22Rv1 (cell line): ENCODE data around the gene ZCCHC4.

Experiments used
- CTCF ChIP-seq: fragments of 450-650 bp; IDR thresholded peaks from 2 replicates; pipeline ENCODE4 v1.5.1; 2017; ENCODE audit warnings: mild to moderate bottlenecking
- ZFX ChIP-seq: fragments of 450-650 bp; IDR thresholded peaks from 2 replicates; pipeline ENCODE4 v1.6.1; 2017; ENCODE audit warnings: antibody characterized with exemption, borderline replicate concordance

GRCh38 chr4:25297528-25298242, 14.9 kb upstream of the ZCCHC4 start:
- TF ChIP-seq CTCF (no peak), ZFX (no peak)
